Lower lobe of right lung (tissue), 2 donors: ENCODE data around the gene BHLHE41. TPM values are rescaled to one million over a fixed set of nuclear protein-coding genes. Genes with fewer than 3 reads are reported as not detected.

Experiments used
- ATAC-seq, 2 donors: fragments of 200-7000 bp; cut with Tn5 transposase; one replicate each; pipeline ENCODE4 v1.9.1; 2020 to 2022; ENCODE audit warnings: mild to moderate bottlenecking in 2 of 2, moderate library complexity in 2 of 2
- DNase-seq: peaks from one replicate; pipeline ENCODE4 v3.0.0-alpha.2; 2020
- H3K27ac ChIP-seq: fragments of 200-600 bp; one replicate; pipeline ENCODE4 v1.8.0; 2022
- H3K27me3 ChIP-seq: fragments of 200-600 bp; one replicate; pipeline ENCODE4 v1.8.0; 2022; ENCODE audit warnings: low read depth
- H3K36me3 ChIP-seq: fragments of 200-600 bp; one replicate; pipeline ENCODE4 v1.8.0; 2022; ENCODE audit warnings: mild to moderate bottlenecking
- H3K4me1 ChIP-seq: fragments of 200-600 bp; one replicate; pipeline ENCODE4 v1.8.0; 2022
- H3K4me3 ChIP-seq: fragments of 200-600 bp; one replicate; pipeline ENCODE4 v1.8.0; 2022; ENCODE audit warnings: mild to moderate bottlenecking
- H3K9me3 ChIP-seq: fragments of 200-600 bp; one replicate; pipeline ENCODE4 v1.8.0; 2022
- CTCF ChIP-seq: fragments of 200-600 bp; IDR thresholded peaks from one replicate; pipeline ENCODE4 v1.8.0; 2022; ENCODE audit warnings: antibody characterized with exemption, mild to moderate bottlenecking
- intact Hi-C: fragments of 100-400 bp; cut with DNase I; formaldehyde crosslinking; loops from one replicate; pipeline ENCODE4 v1.11.0; 2022
- total RNA-seq: library from RNA; stranded (reverse); fragmentation: NEBNext Ultra II Directional; extraction: Animal tissue kit (Norgen Biotek cat#: 25700); gene quantifications from one replicate; pipeline ENCODE4 v1.2.1, GENCODE V29; 2021
- donor health status: DM: no; HTN: yes; CAD: no; lungs with severe emphysema.

BHLHE41 gene
- total RNA-seq, 1 donor from 2014 or later = 125 TPM

- Histone ChIP-seq H3K4me1 (peaks cover 41% of the 10 kb centered on the region), H3K4me3 (no peak overlapping the region), H3K36me3 (no peaks in the 10 kb centered on the region), H3K9me3 (no peaks in the 10 kb centered on the region), H3K27ac (no peak overlapping the region), H3K27me3 (peaks cover 55% of the 10 kb centered on the region)
- TF ChIP-seq CTCF = no peak
- no peak for DNase-seq
- intact Hi-C loops = no loop called here
- ATAC-seq = no peak
Measured at GRCh38 chr12:26127404-26127803, 2.6 kb upstream of the BHLHE41 start.

- peak overlapping the region; percentile 62 for H3K4me3 ChIP-seq
- H3K4me1 ChIP-seq = peaks cover 45% of the 10 kb centered on the region
- H3K27ac ChIP-seq = peak overlapping the region; percentile 79
- intact Hi-C loops = no loop called here
- no peak for TF ChIP-seq CTCF
- no peaks in the 10 kb centered on the region for H3K36me3 ChIP-seq
- ATAC-seq (peak; percentile 81 to 87), DNase-seq (peak; percentile 89)
- peaks cover 59% of the 10 kb centered on the region for H3K27me3 ChIP-seq
- no peaks in the 10 kb centered on the region for H3K9me3 ChIP-seq
Measured at GRCh38 chr12:26126340-26127284, 1.8 kb upstream of the BHLHE41 start.

GRCh38 chr12:26125400-26126339 lies 833 bp upstream of the BHLHE41 start:
- Histone ChIP-seq H3K27me3 (peaks cover 68% of the 10 kb centered on the region), H3K36me3 (no peaks in the 10 kb centered on the region), H3K4me3 (peak overlapping the region; percentile 62), H3K9me3 (no peaks in the 10 kb centered on the region), H3K27ac (peak overlapping the region; percentile 79), H3K4me1 (peaks cover 50% of the 10 kb centered on the region)
- peak; percentile 81 for DNase-seq
- ATAC-seq = peak; percentile 84 to 85
- intact Hi-C loops = no loop called here
- TF ChIP-seq CTCF = no peak

DNA sequence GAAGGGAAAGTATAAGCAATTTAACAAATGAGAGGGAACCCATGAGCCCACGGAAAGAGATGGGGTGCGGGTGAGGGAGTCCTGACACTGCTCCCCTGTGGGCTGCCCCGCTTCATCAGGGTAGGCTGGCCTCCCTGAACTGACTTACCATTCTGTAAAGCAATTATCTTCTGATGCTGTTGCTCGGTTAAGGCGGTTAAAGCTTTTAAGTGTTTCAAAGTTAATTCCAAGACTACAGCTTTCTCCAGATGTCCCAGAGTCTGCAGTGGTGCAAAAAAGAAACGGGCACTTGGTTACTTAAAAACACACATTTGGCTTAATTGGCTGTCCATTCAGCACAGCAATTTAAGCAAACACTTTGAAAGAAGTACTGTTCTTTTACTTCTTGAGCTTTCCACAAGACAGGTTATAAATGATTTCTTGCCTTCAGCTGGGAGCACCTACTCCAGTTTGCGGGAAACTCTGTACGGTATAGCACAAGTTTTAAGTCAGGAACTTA lies 1.3 kb downstream of the BHLHE41 start:
- H3K36me3 ChIP-seq = no peaks in the 10 kb centered on the region
- DNase-seq = no peak
- intact Hi-C loops = no loop called here
- H3K9me3 ChIP-seq = no peaks in the 10 kb centered on the region
- peaks cover 60% of the 10 kb centered on the region for H3K4me1 ChIP-seq
- ATAC-seq = no peak
- peak overlapping the region; percentile 62 for H3K4me3 ChIP-seq
- TF ChIP-seq CTCF = no peak
- H3K27ac ChIP-seq = peak overlapping the region; percentile 79
- peaks cover 67% of the 10 kb centered on the region for H3K27me3 ChIP-seq
